ENCODE data around the gene DICER1.

DICER1 gene

DNA sequence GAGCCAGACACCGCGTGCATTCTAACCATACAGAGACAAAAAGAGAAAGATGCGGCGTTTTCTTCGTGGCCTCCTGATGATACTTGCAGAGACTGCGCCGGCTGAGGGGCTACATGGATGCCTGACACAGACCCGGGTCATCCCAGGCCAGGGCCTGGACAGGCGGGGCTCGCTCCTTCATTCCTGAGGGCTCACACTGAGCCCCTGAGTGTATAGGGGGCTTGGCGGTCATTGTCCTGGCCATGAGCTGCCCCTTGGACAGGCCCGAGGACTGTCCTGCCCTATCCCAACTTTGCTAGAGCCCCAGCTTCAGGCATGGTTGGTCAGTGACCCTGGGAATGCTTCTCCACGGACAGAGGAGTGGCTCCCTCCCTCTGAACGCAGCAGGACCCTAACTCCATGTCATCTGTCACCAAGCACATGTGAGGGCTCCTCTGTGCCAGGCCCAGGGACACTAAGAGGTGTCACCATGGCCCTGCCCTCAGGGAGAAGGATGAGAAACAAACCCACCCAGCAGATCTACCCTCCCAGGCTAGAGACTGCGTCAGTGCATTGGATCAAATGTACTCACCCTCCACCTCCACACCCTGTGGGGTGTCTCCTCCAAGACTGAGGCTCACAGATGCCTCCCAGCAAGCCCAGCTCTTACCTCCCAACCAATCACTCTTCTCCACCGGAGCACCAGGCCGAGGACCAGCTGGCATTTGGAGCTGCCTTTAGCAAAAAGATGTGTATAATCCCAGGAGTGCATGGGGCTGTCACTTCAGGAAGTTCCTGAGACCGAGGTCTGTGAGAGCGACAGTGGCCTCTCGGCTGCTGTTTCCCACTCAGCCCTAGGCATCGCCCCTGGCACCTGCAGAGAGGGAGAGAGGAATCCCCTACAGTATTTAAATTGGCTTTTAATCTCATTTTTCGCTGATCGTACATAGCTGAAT, 102.7 kb downstream of the DICER1 start:
- DNase-seq: no peak

GRCh38 chr14:95052016-95052585, 105.2 kb downstream of the DICER1 start:
- no peak for DNase-seq

GRCh38 chr14:95049952-95050351, 107.4 kb downstream of the DICER1 start:
- DNase-seq: no peak

DNA sequence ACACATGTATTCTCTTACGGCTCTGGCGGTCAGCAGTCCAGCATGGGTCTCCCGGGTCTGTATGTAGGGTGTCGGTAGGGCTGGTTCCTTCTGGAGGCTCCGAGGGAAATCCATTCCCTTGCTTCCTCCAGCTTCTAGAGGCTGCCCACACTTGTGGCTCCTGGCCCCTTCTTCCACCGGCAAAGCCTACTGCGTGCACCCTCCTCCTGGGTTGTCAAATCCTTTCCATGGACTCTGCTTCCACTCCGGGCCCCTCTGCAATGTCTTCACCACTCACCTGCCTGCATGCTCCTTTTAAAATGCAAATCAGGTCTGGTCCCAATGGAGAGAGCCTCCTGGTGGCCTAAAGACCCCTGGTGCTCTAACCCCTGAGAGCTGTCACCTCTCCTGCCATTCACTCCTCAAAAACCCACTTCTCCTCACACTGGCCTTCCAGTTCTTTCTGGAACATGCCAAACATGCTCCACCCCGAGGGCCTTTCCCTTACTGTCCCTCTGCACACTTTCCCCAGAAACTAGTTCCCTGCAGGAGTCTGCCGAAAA, 108.5 kb downstream of the DICER1 start:
- DNase-seq: no peak

GRCh38 chr14:95047754-95048153, 109.6 kb downstream of the DICER1 start:
- DNase-seq: no peak

DNA sequence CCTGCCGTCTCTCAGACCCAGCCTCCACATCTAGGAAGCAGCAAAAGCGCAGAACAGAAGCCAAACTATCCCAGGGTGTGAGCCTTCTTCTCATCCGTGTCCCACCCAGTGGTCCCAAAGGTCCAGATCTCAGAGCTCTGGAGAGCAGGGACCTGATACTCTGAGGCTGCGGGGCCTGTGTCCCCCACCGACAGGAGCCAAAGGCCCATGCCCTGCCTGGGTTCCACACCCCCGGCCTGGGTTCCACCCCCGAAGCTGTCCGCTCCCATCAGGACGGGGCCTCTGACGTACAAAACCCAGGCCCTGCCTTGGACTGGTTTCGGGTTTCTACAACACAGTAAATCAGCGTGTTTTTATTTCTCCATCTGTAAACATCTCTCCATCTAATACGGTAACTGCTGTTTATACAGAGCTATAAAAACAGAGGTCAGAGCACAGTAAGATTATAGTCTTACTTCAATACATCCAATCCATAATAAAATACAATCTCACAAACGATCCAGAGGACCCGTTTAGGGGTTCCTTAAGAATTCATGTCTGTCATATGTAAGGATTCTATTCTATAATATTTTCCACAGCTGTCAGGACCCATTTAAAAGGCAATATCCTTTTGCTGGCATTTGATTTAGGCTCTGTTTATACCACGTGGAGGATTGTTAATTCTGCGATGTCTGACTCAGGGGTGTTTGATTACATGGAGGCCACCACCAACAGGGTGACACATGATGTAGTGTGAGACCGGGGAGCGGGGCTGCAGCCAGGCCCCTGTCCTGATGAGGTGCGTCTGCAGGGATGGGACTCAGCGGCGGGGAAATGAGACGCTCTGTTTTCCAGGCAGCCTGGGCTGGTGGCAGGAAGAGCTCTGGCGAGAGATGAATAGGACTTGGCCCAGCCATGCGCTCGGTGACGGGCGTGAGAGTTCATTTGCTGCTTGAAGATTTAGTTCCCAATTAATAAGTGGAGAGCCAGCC, 110.3 kb downstream of the DICER1 start:
- DNase-seq: no peak

GRCh38 chr14:95045836-95046430, 111.4 kb downstream of the DICER1 start:
- no peak for DNase-seq

DNA sequence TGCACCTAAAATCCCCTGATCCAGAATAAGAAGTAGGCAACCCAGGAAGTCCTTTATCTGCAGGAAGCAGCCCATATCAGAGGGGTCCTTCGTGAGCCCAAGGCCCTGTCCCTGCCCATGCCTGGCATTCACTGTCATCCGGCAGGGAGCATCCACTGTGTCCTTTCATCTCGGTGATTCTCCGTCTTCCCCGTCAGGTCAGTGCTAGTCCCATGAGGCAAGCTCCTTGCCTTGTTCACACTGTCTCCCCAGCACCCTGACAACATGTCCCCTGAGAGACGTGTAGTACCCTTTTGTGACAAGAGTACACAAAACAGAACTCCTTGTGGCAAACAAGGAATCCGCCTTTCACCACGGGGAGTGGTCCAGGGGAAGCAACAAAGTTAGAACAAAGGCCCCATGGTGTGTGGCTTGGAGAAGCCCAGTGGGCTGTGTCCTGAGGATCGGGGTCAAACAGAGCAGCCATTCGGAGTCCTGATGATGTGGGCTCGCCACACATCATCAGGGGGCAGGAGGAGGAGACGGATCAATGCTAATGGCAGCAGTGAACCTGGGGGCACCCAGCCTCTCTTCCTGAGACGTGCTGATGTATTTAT, 112.1 kb downstream of the DICER1 start:
- no peak for DNase-seq

GRCh38 chr14:95044463-95045105, 112.7 kb downstream of the DICER1 start:
- DNase-seq: no peak

DNA sequence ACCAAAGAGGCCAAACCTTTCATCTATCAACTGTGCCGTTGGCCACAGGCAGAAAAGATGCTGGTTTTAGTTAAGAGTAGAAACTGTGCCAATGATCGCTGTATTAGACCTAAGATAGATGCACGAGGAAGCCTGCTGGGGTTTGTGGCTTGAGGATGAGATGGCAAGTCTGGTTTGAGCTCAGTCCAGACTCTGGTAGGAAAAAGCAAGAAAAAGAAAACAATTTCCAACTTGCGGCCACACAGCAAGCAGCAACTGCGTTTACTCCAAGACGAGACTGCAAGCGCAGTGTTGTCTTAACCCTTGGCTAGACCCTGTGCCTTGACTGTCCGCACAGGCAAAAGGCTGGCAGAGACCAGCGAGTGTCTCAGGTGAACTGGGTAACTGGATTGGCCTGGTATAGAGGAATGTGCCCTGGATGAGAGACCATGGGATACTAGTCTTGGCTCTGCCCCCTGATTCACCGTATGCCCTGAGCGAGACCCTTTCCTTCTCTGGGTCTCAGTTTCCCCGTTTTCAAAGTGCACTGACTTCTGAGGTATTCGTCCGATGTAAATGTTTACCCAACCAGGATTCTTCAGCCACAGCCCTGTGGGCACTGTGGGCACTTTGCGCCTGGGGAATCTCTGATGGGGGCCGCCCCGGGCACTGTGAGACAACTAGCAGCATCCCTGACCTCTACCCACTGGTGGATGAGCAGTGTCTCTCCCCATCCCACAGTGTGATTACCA, 113.4 kb downstream of the DICER1 start:
- no peak for DNase-seq

DNA sequence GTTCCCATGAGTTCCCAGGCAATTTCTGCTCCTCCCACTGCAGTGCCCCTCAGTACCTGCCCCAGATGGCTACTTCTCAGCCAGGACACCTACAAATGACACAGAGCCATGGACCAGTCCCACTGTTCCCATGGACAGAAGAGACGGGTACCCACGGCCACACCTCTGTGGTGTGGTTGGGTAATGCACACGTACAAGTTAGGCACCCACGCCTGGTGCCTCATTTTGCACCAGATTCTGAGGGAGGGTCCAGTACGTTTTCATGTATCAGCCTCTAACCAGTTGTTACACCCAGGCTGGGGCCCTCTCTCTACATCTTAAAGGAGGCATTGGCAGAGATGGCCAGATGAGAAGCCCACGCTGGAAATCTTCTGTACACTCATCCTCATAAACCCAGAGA, 114.0 kb downstream of the DICER1 start:
- no peak for DNase-seq

DNA sequence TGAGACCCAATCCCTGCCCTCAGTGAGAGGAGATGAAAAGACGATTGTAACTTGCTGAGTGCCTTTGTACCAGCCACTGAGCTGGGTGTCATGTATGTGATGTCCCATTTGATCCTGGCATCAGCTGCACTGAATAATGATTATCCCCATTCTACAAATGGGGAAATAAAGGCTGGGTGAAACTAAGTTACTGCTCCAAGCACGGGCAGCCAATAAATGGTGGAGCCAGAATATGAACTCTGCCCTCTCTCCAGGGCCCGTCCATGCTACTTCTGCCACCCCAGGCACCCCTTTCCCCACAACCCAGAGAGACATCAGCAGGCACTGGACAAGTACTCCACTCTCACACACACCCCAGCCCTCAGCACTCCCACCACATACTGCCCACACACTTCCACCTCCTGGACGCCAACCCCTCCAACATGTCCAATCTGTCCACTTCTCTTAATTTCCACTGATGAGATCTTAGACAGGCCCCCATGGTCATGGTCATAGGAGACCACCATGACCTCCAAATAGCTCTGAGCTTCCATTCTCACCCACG, 115.8 kb downstream of the DICER1 start:
- no peak for DNase-seq

- DNase-seq: no peak
These were observed 116.4 kb downstream of the DICER1 start for GRCh38 chr14:95040708-95041476.

DNA sequence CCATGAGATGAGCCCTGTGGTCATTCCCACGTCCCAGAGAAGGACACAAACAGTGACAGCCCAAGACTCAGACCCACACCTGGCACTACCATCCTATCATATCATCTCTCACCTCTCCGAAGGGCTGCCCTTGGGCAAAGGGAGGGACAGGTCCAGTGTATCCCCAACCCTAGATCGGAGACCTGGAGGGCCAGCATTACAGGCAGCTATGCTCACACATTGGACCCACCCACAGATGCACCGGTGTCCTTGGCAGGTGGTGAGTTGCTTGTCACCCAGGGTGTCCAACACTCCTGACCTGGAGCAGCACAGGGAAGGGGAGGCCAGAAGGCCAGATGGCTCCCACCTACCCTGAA, 117.4 kb downstream of the DICER1 start:
- DNase-seq: no peak

DNA sequence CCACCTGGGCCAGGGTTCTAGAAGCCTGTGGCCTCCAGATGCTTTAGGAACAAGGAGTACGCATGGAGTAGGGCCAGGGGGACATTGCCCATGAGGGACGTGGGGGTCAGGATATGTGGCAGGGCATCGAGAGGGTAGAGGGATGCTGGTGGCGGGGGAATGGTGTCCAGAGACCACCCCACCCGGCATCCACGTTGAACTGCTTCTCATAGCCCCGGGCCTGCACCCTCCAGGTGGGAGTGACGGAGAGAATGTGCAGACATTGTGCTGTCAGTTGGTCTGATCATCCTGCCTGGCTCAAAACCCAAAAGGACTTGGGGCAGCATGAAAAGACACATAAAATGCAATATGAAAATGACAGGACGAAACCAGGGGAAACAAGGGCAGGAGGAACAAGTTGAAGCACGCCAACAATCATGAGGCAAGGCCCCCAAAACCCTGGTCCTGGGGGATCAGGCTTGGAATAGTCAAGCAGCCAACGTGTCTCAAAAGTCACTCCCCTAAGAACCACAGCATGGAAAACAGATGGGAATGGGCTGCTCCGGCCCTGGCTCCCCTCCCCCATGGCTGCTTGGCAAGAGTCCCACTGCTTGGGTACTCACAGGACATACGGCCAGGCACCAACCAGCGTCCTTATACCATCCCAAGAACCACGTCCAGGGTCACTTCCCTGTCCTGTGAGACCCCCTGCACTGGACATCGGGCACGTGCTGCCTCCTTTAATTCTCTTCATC, 117.9 kb downstream of the DICER1 start:
- DNase-seq: no peak

DNA sequence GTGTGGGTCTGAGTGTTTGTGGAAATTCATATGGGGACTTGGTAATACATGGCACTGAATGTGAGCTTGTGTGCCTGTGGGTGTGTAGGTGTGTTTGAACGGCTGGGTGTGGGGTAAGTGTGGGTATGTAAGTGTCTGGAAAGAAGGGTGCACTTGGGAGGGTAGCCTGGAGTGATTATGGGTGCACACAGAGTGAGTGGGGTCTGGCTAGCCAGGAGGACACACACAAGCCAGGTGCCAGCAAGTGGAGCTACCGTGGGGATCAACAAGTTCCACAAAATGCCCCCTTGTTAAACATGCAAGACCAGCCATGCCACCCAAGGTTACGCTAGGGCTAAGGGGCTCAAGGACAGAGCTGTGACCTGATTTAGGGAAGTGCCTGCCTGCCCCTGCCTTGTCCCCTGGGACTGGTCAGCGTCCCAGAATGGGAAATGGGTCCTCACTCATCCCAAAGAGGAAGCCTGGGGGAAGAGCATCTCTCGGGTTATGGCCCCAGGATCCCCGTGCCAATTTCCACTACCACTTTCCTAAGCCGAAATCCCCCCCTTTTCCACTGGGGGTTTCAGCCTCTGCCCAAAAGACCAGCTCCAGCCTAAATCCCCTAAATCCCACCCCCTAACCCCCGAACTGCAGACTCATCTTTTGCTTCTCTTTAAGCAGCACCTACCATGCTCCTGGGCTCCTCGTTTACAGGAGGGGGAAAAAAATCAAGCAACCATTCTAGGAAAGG, 118.6 kb downstream of the DICER1 start:
- DNase-seq: no peak

DNA sequence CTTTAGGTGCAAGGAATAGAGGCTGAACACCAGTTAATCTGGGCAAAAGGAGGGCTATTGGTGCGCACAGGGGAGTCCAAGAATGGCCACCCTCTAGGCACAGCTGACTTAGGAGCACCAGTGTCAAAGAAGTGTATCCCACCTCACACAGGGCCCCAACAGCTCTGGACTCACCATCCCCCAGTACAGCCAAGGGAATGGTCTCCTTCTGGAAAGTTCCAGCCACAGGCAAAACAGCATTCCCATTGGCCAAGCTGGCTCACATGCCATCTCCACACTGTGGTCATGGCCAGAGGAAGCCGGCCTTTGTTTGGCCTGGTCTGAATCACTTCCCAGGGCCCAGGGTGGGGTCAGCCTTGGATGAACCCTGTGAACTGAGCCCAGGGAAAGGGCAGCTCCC, 120.1 kb downstream of the DICER1 start:
- DNase-seq: no peak

All from NCI-H187 treated with DMSO at 0.1 percent for 48 hours (cell line).